GM19452 (cell line): ENCODE measurements around the gene SPATA13.
A peak's percentile ranks its signal among the peaks of the same experiment; 100 is the strongest.

Source experiments
- ATAC-seq: cut with Tn5 transposase; IDR thresholded peaks from one replicate; pipeline ENCODE4 v1.9.1; 2021; ENCODE audit not compliant: unreplicated experiment

The SPATA13 gene

DNA sequence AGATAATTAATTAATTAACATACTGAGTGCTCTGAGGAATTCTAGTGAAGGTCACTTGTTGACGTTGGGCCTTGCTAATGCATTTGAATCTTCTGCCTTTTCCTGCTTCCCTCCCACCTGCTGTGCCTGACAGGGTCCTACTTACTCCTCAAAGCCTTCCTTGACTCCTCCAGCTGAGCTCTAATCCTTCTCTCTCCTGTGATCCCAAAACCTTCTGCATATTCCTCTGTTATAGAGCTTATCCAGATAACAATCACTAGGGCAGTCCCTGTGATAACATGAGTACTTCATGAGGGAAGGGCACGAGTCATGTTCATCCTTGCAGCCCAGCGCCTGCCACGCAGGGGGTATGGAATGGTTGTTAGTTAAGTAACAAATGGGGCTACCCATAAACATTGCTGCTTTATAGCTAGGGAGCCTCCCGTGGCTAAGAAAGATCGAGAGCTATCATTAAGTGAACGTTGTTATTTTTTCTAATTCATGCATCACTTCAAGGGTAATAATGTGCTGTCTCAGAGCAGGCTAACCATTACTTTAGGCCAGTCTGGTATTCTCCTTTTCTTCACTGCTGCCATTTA is 19.1 kb upstream of the SPATA13 start:
- ATAC-seq = no peak

- no peak for ATAC-seq
These were observed 18.1 kb upstream of the SPATA13 start for GRCh38 chr13:24142453-24142852.

DNA sequence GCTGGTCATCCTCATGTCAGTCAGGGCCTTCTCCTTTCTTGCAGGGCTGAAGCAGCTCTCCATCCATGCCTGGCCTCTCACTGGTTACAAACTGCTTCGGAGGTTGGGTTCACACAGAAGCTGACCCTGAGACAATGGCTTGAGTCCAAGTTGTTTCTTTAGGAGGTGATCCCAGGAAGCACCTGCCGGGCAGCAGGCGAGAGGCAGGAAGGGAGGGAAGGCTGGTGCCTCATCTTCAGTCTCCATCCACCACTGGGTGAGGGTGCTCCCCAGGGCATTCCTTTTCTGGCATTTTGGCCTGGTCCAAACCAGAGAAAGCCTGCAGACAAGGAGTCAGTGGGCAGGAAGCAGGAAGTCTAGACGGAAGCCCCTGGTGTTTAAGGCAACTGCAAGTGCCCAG is 17.6 kb upstream of the SPATA13 start:
- no peak for ATAC-seq

DNA sequence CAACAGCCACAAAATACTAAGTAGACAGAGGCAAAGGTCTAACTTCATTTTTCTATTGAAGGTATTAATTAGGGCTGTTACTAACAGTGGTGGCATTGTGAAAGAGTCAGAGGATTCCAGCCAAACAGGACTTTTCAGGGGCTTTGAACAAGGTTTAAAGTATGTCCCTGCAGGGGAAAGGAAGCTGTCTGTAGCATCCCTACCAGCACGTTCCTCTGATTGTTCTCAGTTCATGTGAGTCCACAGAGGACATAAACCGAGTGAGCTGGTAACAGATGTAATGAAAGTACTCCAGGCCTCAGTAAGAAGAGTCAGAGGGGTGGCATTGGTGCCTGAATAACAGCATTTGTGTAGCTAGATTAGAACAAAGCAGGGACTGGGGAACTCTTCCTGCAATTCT is 15.3 kb upstream of the SPATA13 start:
- no peak for ATAC-seq

DNA sequence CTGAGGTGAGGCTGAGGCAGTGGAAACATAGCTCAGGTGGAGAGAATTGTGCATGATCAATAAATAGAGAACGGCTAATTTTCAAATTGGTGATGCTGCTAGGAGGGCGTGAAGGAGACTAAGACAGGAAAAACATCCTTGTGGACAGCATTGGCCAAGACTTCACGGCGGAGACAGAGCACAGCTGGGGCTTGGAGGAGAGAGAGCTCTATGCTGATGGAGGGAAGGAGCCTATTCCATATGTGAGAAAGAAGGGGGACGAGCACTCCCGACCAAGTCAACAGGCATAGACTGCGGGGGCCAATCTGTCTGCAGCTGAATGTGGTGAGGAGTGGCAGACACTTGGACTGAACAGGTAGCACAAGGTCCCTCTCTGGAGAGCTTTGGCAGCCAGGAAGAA is 14.8 kb upstream of the SPATA13 start:
- no peak for ATAC-seq

- peak; percentile 12 for ATAC-seq
These were observed 13.5 kb upstream of the SPATA13 start for GRCh38 chr13:24146961-24147569.

- ATAC-seq = peak; percentile 72
These were observed 13.0 kb upstream of the SPATA13 start for GRCh38 chr13:24147570-24147963.

- no peak for ATAC-seq
These were observed 11.9 kb upstream of the SPATA13 start for GRCh38 chr13:24148414-24149235.

DNA sequence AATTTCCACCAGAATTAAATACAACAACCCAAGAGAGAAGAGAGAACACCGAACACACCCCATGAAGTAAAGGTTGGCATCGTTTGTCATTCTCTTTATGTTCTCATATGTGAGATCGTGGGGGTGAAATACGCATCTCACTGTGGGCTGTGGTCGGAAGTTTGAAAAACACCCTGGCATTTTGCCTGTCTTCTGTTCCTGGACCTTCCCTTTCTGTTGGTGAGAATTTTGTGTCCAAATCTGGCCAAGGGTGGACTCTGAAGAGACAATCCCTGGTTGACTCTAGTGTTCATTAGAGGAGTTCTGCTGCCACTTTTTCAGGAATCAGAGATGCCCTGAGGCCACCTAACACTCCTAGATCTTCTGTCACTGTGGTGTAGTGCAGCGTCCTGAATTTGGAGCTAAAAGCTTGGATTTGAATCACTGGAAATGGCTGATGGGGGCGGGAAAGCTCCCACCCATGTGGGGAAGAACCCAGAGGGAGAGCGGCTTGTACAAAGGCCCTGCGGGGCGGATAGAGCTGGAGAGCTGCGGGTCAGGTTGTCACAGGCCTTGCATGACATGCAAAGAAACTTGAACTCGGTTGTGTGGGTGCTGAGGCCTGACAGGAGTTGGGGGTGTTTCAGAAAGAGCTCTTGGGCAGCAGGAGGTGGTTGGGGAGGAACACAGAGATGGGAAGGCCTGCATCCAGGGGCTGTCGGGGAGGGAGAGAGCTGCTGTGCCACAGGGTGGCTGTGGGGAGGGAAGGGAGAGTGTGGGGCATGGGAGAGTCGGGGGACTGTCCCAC is 11.1 kb upstream of the SPATA13 start:
- no peak for ATAC-seq

- no peak for ATAC-seq
These were observed 9.9 kb upstream of the SPATA13 start for GRCh38 chr13:24150572-24150971.

- no peak for ATAC-seq
These were observed 8.7 kb upstream of the SPATA13 start for GRCh38 chr13:24151864-24152263.

DNA sequence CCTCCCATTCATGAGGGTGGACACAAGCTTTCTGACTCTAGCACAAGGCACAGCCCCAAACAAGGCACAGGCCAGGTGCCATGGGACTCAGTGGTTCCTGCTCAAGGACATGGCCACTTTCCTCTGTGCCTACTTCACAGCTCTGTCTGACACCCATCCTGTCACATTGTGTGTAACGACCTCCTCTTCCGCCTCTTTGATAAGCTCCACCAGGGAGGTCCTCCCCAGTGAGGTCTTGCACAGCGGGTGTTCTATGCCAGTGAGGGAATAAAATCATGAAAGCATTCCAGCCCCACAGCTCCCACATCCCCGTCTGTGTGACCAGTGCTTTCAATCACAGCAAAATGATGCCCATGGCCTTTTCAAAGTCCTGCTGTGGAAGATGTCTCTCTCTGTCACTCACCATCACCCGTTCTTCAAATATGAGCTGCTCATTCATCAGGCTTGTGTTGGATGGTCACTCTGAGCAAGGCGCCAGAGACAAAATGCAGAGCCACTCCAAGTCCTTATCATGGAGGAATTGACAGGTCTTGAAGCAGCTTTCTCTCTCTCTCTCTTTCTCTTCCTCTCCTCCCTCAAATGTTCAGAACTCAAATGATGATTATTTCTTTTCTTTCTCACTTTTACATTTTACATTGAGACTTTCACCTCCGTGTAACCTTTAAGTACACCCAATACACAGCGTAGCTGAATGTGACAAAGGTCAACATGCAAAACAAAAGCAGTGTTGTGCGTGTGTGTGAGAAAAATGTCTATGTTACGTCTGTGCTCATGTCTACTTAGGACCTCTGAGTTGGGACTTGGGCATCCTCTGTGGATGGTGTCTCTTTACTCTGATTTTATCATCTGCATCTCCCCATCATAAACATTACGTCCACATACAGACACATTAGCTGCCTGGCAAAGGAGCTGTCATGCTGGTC is 8.0 kb upstream of the SPATA13 start:
- no peak for ATAC-seq

- no peak for ATAC-seq
These were observed 7.2 kb upstream of the SPATA13 start for GRCh38 chr13:24153347-24153746.

DNA sequence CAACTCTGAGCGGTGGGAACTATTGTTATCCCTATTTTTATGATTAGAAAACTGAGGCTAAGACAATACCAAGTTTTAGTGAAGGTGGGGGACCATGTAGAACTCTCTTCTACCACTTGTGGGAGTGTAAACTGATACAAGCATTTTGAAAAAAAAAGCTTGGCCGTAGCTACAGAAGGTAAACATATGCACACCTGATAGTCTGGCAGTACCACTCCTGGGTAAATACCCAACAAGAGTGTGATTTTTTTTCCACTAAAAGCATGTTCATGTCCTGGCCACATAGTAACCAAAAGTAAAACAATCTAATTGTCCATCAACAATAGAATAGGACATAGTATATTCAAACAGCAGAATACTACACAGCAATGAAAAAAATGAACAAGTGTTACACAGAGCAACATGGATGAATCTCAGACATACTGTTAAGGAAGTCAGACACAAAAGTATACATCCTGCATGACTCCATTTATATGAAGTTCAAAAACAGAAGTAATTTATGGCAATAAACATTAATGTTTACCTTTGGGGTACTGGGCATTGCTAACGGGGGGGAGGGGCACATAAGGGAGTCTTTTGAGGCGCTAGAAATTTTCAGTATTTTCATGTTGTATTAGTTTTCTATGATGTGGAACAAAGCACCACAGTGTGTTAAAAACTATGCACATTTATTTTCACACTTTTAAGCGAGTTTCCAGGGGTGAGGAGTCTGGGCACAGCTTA is 6.4 kb upstream of the SPATA13 start:
- ATAC-seq = no peak

- no peak for ATAC-seq
These were observed 1.2 kb upstream of the SPATA13 start for GRCh38 chr13:24159357-24159756.

GRCh38 chr13:24161010-24161775 is 673 bp downstream of the SPATA13 start:
- ATAC-seq = peak; percentile 35

DNA sequence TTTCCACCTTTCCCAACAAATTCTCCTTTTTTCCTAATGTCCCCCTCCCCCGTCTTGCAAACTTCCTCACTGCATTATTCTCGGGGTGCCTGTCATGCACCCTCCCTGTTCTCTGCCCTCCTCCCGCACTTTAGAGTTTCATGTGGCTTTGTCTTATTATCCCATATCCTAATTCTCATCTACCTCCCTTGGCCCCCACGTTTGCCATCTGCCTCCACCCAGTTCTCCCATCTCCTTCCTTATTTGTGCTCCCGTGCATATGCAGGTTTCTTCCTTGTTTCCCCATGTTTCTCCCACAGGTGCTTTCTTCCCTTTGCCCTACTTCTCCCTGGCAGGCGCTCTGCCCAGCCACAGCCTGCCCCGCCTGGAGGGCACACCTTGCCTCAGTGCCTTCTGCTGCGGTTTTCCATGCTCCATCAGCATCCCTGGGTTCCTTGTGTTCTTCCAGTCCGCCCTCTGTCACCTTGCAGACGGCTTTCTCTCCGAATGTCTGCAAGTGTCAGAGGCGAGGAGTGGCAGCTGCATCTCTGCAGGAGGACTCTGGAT is 1.5 kb downstream of the SPATA13 start:
- no peak for ATAC-seq

GRCh38 chr13:24162604-24163003 is 2.1 kb downstream of the SPATA13 start:
- no peak for ATAC-seq

DNA sequence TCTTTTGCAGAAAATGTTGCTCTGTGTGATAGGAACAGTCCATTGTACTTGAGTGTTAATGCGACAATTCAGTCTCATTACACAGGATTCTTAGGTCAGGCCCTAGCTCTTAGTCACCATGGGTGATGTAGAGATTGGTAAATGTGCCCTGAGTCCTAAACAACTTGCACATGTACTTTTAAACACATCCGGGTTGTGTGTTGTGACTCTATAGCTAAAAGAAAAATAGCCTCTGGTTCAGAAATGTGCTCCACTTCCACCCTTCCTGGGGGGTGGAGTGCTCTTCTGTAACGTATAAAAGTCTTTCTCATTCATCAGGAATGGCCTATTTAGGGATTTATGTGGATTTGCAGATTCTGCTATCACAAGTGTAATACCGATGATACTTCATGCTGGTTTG is 5.2 kb downstream of the SPATA13 start:
- ATAC-seq = no peak
